Brain microvascular endothelial cell (primary cell): ENCODE data around the gene MTTP.

Experiments
- DNase-seq: peaks from one replicate; pipeline ENCODE4 v3.0.0-alpha.2; 2020
- H3K27ac ChIP-seq: fragments of 250-450 bp; sonication (Bioruptor Pico); 2 replicates; pipeline ENCODE4 v1.5.1; 2020; ENCODE audit warnings: mild to moderate bottlenecking, moderate library complexity
- H3K27me3 ChIP-seq: fragments of 250-450 bp; sonication (Bioruptor Pico); replicated peaks from 2 replicates; pipeline ENCODE4 v1.5.1; 2020; ENCODE audit warnings: mild to moderate bottlenecking
- H3K36me3 ChIP-seq: fragments of 250-450 bp; sonication (Bioruptor Pico); replicated peaks from 2 replicates; pipeline ENCODE4 v1.5.1; 2020; ENCODE audit warnings: mild to moderate bottlenecking
- H3K4me3 ChIP-seq: 2 replicates; pipeline ENCODE4 v1.5.1; 2011; ENCODE audit warnings: low read depth, mild to moderate bottlenecking, control low read depth, low read length, moderate library complexity
- in situ Hi-C: cut with HindIII; loops from 2 replicates; pipeline ENCODE4 v1.10.0; 2017; ENCODE audit warnings: low sequenced_read_pairs, low pct_ligation_motif_present
- TF ChIP-seq, protein P1 (sequence below): IDR thresholded peaks from 2 replicates; pipeline ENCODE4 v1.5.1; 2011; ENCODE audit warnings: low read depth, mild to moderate bottlenecking, moderate library complexity, low read length, control low read depth, inconsistent platforms; ENCODE audit errors: missing control alignments

Gene MTTP

DNA sequence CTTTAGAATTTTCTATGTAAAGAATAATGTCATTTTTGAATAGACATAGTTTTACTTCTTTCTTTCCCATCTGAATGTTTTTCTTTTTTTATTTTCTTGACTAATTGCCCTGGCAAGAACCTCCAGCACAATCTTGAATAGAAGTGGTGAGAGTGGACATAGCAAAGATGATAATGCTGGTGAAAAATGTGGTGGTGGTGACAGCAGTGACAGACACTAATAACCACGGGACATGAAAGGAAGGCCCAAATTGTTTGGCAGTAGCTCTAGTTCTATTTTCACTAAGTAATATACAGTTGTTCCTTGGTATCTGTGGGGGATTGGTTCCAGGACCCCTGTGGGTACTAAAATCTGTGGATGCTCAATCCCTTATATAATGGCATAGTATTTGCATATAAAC, 53.4 kb downstream of the MTTP start:
- TF ChIP-seq, protein P1, sequence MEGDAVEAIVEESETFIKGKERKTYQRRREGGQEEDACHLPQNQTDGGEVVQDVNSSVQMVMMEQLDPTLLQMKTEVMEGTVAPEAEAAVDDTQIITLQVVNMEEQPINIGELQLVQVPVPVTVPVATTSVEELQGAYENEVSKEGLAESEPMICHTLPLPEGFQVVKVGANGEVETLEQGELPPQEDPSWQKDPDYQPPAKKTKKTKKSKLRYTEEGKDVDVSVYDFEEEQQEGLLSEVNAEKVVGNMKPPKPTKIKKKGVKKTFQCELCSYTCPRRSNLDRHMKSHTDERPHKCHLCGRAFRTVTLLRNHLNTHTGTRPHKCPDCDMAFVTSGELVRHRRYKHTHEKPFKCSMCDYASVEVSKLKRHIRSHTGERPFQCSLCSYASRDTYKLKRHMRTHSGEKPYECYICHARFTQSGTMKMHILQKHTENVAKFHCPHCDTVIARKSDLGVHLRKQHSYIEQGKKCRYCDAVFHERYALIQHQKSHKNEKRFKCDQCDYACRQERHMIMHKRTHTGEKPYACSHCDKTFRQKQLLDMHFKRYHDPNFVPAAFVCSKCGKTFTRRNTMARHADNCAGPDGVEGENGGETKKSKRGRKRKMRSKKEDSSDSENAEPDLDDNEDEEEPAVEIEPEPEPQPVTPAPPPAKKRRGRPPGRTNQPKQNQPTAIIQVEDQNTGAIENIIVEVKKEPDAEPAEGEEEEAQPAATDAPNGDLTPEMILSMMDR = no peak
- no peak for DNase-seq
- in situ Hi-C loops = no loop called here
- Histone ChIP-seq H3K27ac (no peak overlapping the region), H3K27me3 (no peaks in the 10 kb centered on the region), H3K36me3 (no peaks in the 10 kb centered on the region), H3K4me3 (no peak overlapping the region)

GRCh38 chr4:99629962-99630554, 55.4 kb downstream of the MTTP start:
- TF ChIP-seq, protein P1 = no peak
- in situ Hi-C loops = no loop called here
- Histone ChIP-seq H3K27me3 (no peaks in the 10 kb centered on the region), H3K36me3 (no peaks in the 10 kb centered on the region), H3K27ac (no peak overlapping the region), H3K4me3 (no peak overlapping the region)
- DNase-seq = no peak

DNA sequence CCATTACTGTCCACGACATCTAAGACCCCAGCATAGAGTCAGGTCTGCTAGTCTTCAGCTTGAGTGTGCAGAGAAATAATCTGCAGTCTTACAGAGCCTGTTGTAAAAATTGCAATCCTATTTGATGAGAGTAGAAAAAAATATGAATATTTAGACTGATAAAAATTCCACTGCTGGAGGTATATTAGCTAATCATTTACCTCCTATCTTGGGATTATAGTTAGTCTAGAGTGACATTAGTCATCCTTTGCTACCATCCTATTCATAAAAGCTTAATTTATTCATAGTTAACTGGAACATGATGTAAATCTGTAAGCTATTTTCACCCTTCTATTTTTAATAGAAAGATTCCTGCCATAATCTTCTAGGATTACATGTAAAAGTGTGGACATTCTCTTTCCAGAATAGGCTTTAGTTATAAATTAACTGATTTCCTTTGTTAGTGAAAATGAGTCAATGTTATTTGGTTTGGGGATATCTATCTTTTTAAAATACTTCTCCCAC, 56.3 kb downstream of the MTTP start:
- H3K4me3 ChIP-seq = no peak overlapping the region
- in situ Hi-C loops = no loop called here
- H3K27me3 ChIP-seq = no peaks in the 10 kb centered on the region
- no peaks in the 10 kb centered on the region for H3K36me3 ChIP-seq
- no peak overlapping the region for H3K27ac ChIP-seq
- TF ChIP-seq, protein P1 = no peak
- no peak for DNase-seq

DNA sequence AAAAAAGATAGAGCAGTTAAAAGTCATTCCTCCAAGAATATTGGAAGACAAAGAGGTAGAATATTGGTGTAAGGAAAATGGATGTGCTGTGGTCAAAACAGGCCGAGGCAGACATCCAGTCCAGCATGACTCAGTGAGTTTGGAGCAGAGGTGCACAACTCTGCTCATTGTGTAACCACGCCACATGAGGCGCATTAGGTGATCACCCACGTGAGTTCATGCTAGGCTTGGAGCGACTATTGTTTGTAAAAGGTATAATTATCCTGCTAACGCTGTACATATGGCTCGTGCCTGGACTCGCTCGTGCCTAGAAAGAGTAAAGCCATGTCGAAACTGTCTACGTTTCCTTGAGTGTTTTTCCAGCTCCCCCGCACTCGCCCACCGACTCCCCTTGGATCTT, 59.1 kb downstream of the MTTP start:
- no peak overlapping the region for H3K27ac ChIP-seq
- H3K4me3 ChIP-seq = no peak overlapping the region
- DNase-seq = no peak
- TF ChIP-seq, protein P1 = no peak
- in situ Hi-C loops = no loop called here
- no peaks in the 10 kb centered on the region for H3K27me3 ChIP-seq
- H3K36me3 ChIP-seq = no peaks in the 10 kb centered on the region

DNA sequence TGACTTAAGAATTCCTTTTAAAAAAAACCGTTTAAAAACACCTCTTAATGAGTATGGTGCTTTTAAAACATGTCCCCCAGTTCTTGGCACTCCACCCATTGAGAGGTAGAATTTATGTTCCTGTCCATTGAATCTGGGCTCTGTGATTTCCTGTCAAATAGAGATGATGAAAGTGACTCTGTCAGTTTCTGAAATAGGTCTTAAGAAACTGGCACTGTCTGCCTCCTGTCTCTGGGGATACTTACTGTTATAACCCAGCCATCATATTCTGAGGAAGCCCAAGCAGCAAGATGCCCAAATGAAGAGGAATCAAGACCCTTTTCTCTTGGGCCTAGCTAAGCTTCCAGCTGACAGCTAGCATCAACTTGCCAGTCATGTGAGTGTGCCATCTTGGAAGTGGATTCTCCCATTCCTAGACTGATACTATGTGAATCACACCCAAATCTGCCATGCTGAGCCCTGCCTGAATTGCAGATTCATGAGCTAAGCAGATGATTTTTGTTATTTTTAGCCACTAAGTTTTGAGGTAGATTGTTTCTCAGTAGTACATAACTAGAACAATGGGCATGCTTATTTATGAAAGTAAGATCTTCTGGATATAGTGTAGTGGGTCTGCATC, 60.2 kb downstream of the MTTP start:
- no peaks in the 10 kb centered on the region for H3K36me3 ChIP-seq
- TF ChIP-seq, protein P1 = no peak
- DNase-seq = no peak
- H3K27ac ChIP-seq = no peak overlapping the region
- no peak overlapping the region for H3K4me3 ChIP-seq
- in situ Hi-C loops = no loop called here
- H3K27me3 ChIP-seq = no peaks in the 10 kb centered on the region
